DOHH2 (cell line): ENCODE measurements around the gene RCOR1.

Experiments used
- H3F3A ChIP-seq: fragments of 200-600 bp; sonication (generic), shearing (Covaris generic); 2 replicates; pipeline ENCODE4 v1.6.0; 2016; ENCODE audit warnings: antibody characterized with exemption, mild to moderate bottlenecking; ENCODE audit not compliant: control insufficient read depth, insufficient read depth
- H3K27ac ChIP-seq: fragments of 200-600 bp; sonication (generic); 2 replicates; pipeline ENCODE4 v1.5.1; 2014; ENCODE audit warnings: low read depth, mild to moderate bottlenecking, low read length, moderate library complexity
- H3K27me3 ChIP-seq: fragments of 200-600 bp; sonication (generic); 2 replicates; pipeline ENCODE4 v1.6.1; 2014; ENCODE audit warnings: mild to moderate bottlenecking, low read length, mixed read lengths; ENCODE audit not compliant: control insufficient read depth
- H3K36me3 ChIP-seq: fragments of 200-600 bp; sonication (generic); 2 replicates; pipeline ENCODE4 v1.6.1; 2014; ENCODE audit warnings: mild to moderate bottlenecking, low read length, moderate library complexity, mixed read lengths; ENCODE audit not compliant: control insufficient read depth
- H3K4me1 ChIP-seq: fragments of 200-600 bp; sonication (generic); 2 replicates; pipeline ENCODE4 v1.6.1; 2014; ENCODE audit warnings: mild to moderate bottlenecking, low read length, mixed read lengths; ENCODE audit not compliant: control insufficient read depth
- H3K4me2 ChIP-seq: fragments of 200-600 bp; sonication (generic); 2 replicates; pipeline ENCODE4 v1.6.0; 2014; ENCODE audit warnings: mild to moderate bottlenecking, low read length, moderate library complexity
- H3K4me3 ChIP-seq: fragments of 200-600 bp; sonication (generic); 2 replicates; pipeline ENCODE4 v1.5.1; 2014; ENCODE audit warnings: mild to moderate bottlenecking, low read length, mixed read lengths
- H3K79me2 ChIP-seq: fragments of 200-600 bp; sonication (generic); 2 replicates; pipeline ENCODE4 v1.6.1; 2014; ENCODE audit warnings: mild to moderate bottlenecking, low read length, mixed read lengths; ENCODE audit not compliant: control insufficient read depth
- H3K9me2 ChIP-seq: fragments of 200-600 bp; sonication (generic); replicated peaks from 2 replicates; pipeline ENCODE4 v1.6.1; 2014; ENCODE audit warnings: mild to moderate bottlenecking, low read length, mixed read lengths; ENCODE audit not compliant: control insufficient read depth
- H3K9me3 ChIP-seq: fragments of 200-600 bp; sonication (generic); 2 replicates; pipeline ENCODE4 v1.6.1; 2014; ENCODE audit warnings: antibody characterized with exemption, low read length, mixed read lengths; ENCODE audit not compliant: control insufficient read depth, insufficient read depth
- H4K20me1 ChIP-seq: fragments of 200-600 bp; sonication (generic); 2 replicates; pipeline ENCODE4 v1.6.0; 2014; ENCODE audit warnings: low read depth, mild to moderate bottlenecking, antibody characterized with exemption, low read length, moderate library complexity; ENCODE audit not compliant: control insufficient read depth, insufficient read depth
- EZH2phosphoT487 ChIP-seq: fragments of 200-600 bp; sonication (generic); IDR thresholded peaks from 2 replicates; pipeline ENCODE4 v1.6.1; 2017; ENCODE audit warnings: borderline replicate concordance, mild to moderate bottlenecking, antibody characterized with exemption, low read length, moderate library complexity, mixed read lengths
- TF ChIP-seq, protein P1 (sequence below): fragments of 200-600 bp; sonication (generic); IDR thresholded peaks from one replicate; pipeline ENCODE4 v1.5.1; 2014; ENCODE audit warnings: antibody characterized with exemption, mild to moderate bottlenecking, low read depth, low read length; ENCODE audit not compliant: poor library complexity, severe bottlenecking

The RCOR1 gene

DNA sequence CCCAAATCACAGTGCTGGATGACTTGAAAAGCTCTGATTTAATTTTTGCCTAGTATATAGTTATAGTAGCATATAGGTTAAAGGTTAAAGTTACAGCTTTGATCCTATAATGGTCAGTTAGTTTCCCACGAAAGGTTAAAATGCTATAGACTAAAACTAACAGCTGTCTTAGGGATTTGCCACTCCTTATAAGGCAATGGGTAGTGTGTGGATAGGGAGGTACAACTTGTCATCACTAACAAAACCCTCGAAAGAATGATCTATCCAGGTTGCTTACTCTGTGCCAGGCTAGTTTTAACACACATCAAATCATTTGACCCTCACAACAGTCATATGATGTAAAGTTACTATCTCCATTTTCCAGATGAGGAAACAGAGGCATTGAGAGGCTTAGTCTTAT, 11.7 kb downstream of the RCOR1 start:
- peaks cover 14% of the 10 kb centered on the region for H3K36me3 ChIP-seq
- peaks cover 90% of the 10 kb centered on the region for H3K4me1 ChIP-seq
- TF ChIP-seq, protein P1, sequence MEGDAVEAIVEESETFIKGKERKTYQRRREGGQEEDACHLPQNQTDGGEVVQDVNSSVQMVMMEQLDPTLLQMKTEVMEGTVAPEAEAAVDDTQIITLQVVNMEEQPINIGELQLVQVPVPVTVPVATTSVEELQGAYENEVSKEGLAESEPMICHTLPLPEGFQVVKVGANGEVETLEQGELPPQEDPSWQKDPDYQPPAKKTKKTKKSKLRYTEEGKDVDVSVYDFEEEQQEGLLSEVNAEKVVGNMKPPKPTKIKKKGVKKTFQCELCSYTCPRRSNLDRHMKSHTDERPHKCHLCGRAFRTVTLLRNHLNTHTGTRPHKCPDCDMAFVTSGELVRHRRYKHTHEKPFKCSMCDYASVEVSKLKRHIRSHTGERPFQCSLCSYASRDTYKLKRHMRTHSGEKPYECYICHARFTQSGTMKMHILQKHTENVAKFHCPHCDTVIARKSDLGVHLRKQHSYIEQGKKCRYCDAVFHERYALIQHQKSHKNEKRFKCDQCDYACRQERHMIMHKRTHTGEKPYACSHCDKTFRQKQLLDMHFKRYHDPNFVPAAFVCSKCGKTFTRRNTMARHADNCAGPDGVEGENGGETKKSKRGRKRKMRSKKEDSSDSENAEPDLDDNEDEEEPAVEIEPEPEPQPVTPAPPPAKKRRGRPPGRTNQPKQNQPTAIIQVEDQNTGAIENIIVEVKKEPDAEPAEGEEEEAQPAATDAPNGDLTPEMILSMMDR = no peak
- no peak for TF ChIP-seq EZH2phosphoT487
- peaks cover 99% of the 10 kb centered on the region for H3K79me2 ChIP-seq
- H3K9me2 ChIP-seq = no peaks in the 10 kb centered on the region
- H3K27ac ChIP-seq = 0 out of 2 replicates have a peak overlapping the region, but pooled peaks have one; percentile 36
- peak overlapping the region; percentile 37 for H3K4me2 ChIP-seq
- H4K20me1 ChIP-seq = no peaks in the 10 kb centered on the region
- H3K4me3 ChIP-seq = no peak overlapping the region
- H3K27me3 ChIP-seq = no peaks in the 10 kb centered on the region
- H3K9me3 ChIP-seq = no peaks in the 10 kb centered on the region
- H3F3A ChIP-seq = peaks cover 37% of the 10 kb centered on the region

GRCh38 chr14:102605029-102605428, 12.6 kb downstream of the RCOR1 start:
- TF ChIP-seq EZH2phosphoT487 = no peak
- TF ChIP-seq, protein P1 = no peak
- Histone ChIP-seq H3K27me3 (no peaks in the 10 kb centered on the region), H3K9me2 (no peaks in the 10 kb centered on the region), H3K79me2 (peaks cover 99% of the 10 kb centered on the region), H3K4me2 (peak overlapping the region; percentile 77), H3F3A (peaks cover 40% of the 10 kb centered on the region), H3K36me3 (peaks cover 19% of the 10 kb centered on the region), H3K4me3 (no peak overlapping the region), H3K9me3 (no peaks in the 10 kb centered on the region), H4K20me1 (no peaks in the 10 kb centered on the region), H3K27ac (peak overlapping the region; percentile 99), H3K4me1 (peaks cover 91% of the 10 kb centered on the region)

- H3K27me3 ChIP-seq = no peaks in the 10 kb centered on the region
- H3K4me2 ChIP-seq = peak overlapping the region; percentile 77
- TF ChIP-seq, protein P1 = no peak
- no peak for TF ChIP-seq EZH2phosphoT487
- peaks cover 94% of the 10 kb centered on the region for H3K79me2 ChIP-seq
- peaks cover 15% of the 10 kb centered on the region for H3K36me3 ChIP-seq
- H3K9me2 ChIP-seq = no peaks in the 10 kb centered on the region
- peaks cover 52% of the 10 kb centered on the region for H3F3A ChIP-seq
- no peaks in the 10 kb centered on the region for H4K20me1 ChIP-seq
- H3K27ac ChIP-seq = peak overlapping the region; percentile 99
- peaks cover 98% of the 10 kb centered on the region for H3K4me1 ChIP-seq
- no peaks in the 10 kb centered on the region for H3K9me3 ChIP-seq
- peak overlapping the region; percentile 30 for H3K4me3 ChIP-seq
Observed at GRCh38 chr14:102606296-102606695, 13.8 kb downstream of the RCOR1 start.
